H9 (cell line): ENCODE results near the gene LDLRAD4. TPM values are rescaled to one million over a fixed set of nuclear protein-coding genes. Genes with fewer than 3 reads are reported as not detected.

Experiments used
- DNase-seq: peaks from one replicate; pipeline ENCODE4 v3.0.0-alpha.2; 2017
- H2AFZ ChIP-seq: one replicate; pipeline ENCODE4 v1.6.1; 2013; ENCODE audit warnings: mild to moderate bottlenecking, low read length, control low read depth, moderate library complexity
- H2AK5ac ChIP-seq: 2 replicates; pipeline ENCODE4 v1.6.1; 2013; ENCODE audit warnings: low read length, control low read depth, mixed read lengths; ENCODE audit not compliant: insufficient read length
- H2BK120ac ChIP-seq: one replicate; pipeline ENCODE4 v1.6.1; 2013; ENCODE audit warnings: low read depth, mild to moderate bottlenecking, low read length, control low read depth, inconsistent platforms; ENCODE audit not compliant: poor library complexity, severe bottlenecking
- H2BK12ac ChIP-seq: 2 replicates; pipeline ENCODE4 v1.6.1; 2013; ENCODE audit warnings: low read length, control low read depth, mixed read lengths, low read depth; ENCODE audit not compliant: insufficient read length
- H2BK15ac ChIP-seq: 2 replicates; pipeline ENCODE4 v1.6.1; 2013; ENCODE audit warnings: low read depth, low read length, control low read depth
- H2BK20ac ChIP-seq: one replicate; pipeline ENCODE4 v1.6.1; 2013; ENCODE audit warnings: low read depth, mild to moderate bottlenecking, low read length, control low read depth, inconsistent platforms; ENCODE audit not compliant: poor library complexity, severe bottlenecking
- H2BK5ac ChIP-seq: 2 replicates; pipeline ENCODE4 v1.6.1; 2013; ENCODE audit warnings: low read length, control low read depth, mixed read lengths; ENCODE audit not compliant: insufficient read length
- H3K14ac ChIP-seq: 2 replicates; pipeline ENCODE4 v1.6.1; 2013; ENCODE audit warnings: low read length, control low read depth; ENCODE audit not compliant: insufficient read depth
- H3K18ac ChIP-seq: 2 replicates; pipeline ENCODE4 v1.6.1; 2013; ENCODE audit warnings: low read depth, mild to moderate bottlenecking, mixed read lengths, low read length, control low read depth; ENCODE audit not compliant: insufficient read length
- H3K23ac ChIP-seq: 2 replicates; pipeline ENCODE4 v1.6.1; 2013; ENCODE audit warnings: low read length, control low read depth, mixed read lengths, low read depth; ENCODE audit not compliant: insufficient read length
- H3K23me2 ChIP-seq: 2 replicates; pipeline ENCODE4 v1.6.1; 2013; ENCODE audit warnings: low read depth, mild to moderate bottlenecking, mixed read lengths, low read length, control low read depth; ENCODE audit not compliant: insufficient read length, poor library complexity, severe bottlenecking
- H3K27ac ChIP-seq: 2 replicates; pipeline ENCODE4 v1.5.1; 2013; ENCODE audit warnings: low read length, control low read depth, mixed read lengths, low read depth; ENCODE audit not compliant: insufficient read length
- H3K27me3 ChIP-seq: 2 replicates; pipeline ENCODE4 v1.6.1; 2013; ENCODE audit warnings: low read length, control low read depth, inconsistent platforms; ENCODE audit not compliant: insufficient read depth
- H3K4ac ChIP-seq: 2 replicates; pipeline ENCODE4 v1.6.1; 2013; ENCODE audit warnings: low read depth, mild to moderate bottlenecking, control low read depth, inconsistent platforms, low read length, moderate library complexity
- H3K4me1 ChIP-seq: 2 replicates; pipeline ENCODE4 v1.6.1; 2013; ENCODE audit warnings: low read length, control low read depth, inconsistent platforms; ENCODE audit not compliant: insufficient read depth
- H3K4me2 ChIP-seq: 2 replicates; pipeline ENCODE4 v1.6.1; 2013; ENCODE audit warnings: low read length, control low read depth, mixed read lengths; ENCODE audit not compliant: insufficient read length, insufficient read depth
- H3K56ac ChIP-seq: 2 replicates; pipeline ENCODE4 v1.6.1; 2013; ENCODE audit warnings: low read depth, mild to moderate bottlenecking, mixed read lengths, low read length, control low read depth; ENCODE audit not compliant: insufficient read length
- H3K79me1 ChIP-seq: 2 replicates; pipeline ENCODE4 v1.6.1; 2013; ENCODE audit warnings: low read depth, mild to moderate bottlenecking, moderate library complexity, low read length, control low read depth, inconsistent platforms; ENCODE audit not compliant: insufficient read depth, poor library complexity, severe bottlenecking
- H3K79me2 ChIP-seq: 2 replicates; pipeline ENCODE4 v1.6.1; 2013; ENCODE audit warnings: low read length, control low read depth, inconsistent platforms; ENCODE audit not compliant: insufficient read depth
- H3K9ac ChIP-seq: 2 replicates; pipeline ENCODE4 v1.6.1; 2013; ENCODE audit warnings: low read length, control low read depth, mixed read lengths; ENCODE audit not compliant: insufficient read length; ENCODE audit errors: extremely low read depth
- H3K9me3 ChIP-seq: one replicate; pipeline ENCODE4 v1.6.1; 2013; ENCODE audit warnings: low read depth, low read length, inconsistent platforms; ENCODE audit not compliant: control insufficient read depth
- H3T11ph ChIP-seq: one replicate; pipeline ENCODE4 v1.6.1; 2013; ENCODE audit warnings: mild to moderate bottlenecking, low read length, control low read depth, inconsistent platforms
- H4K20me1 ChIP-seq: one replicate; pipeline ENCODE4 v1.6.1; 2013; ENCODE audit not compliant: control insufficient read depth, insufficient read length, insufficient read depth
- H4K5ac ChIP-seq: 2 replicates; pipeline ENCODE4 v1.6.1; 2013; ENCODE audit warnings: low read depth, mild to moderate bottlenecking, mixed read lengths, low read length, control low read depth; ENCODE audit not compliant: insufficient read length
- H4K8ac ChIP-seq: replicated peaks from 2 replicates; pipeline ENCODE4 v1.6.1; 2013; ENCODE audit warnings: low read length, control low read depth, mixed read lengths, low read depth; ENCODE audit not compliant: insufficient read length
- H4K91ac ChIP-seq: 2 replicates; pipeline ENCODE4 v1.6.1; 2013; ENCODE audit warnings: low read depth, mild to moderate bottlenecking, moderate library complexity, mixed read lengths, low read length, control low read depth; ENCODE audit not compliant: insufficient read length
- H3K27ac Mint-ChIP-seq, 3 experiments: 2 replicates in 2 of 3; 3 replicates in 1 of 3; pipeline ENCODE4 v1.8.0; 2020 to 2021; ENCODE audit warnings: mixed read lengths in 3 of 3, mild to moderate bottlenecking in 1 of 3, moderate library complexity in 1 of 3
- H3K27me3 Mint-ChIP-seq: 2 replicates; pipeline ENCODE4 v1.8.0; 2021; ENCODE audit warnings: low read depth, mild to moderate bottlenecking, moderate library complexity, mixed read lengths
- H3K36me3 Mint-ChIP-seq, 3 experiments: 2 replicates in 2 of 3; 3 replicates in 1 of 3; pipeline ENCODE4 v1.8.0; 2020 to 2021; ENCODE audit warnings: low read depth in 3 of 3, mixed read lengths in 3 of 3; ENCODE audit not compliant: insufficient read depth in 1 of 3
- H3K4me1 Mint-ChIP-seq, 2 experiments: 2 replicates each; pipeline ENCODE4 v1.8.0; 2020; ENCODE audit warnings: mixed read lengths in 2 of 2
- H3K4me3 Mint-ChIP-seq, 2 experiments: 2 replicates in 1 of 2; 3 replicates in 1 of 2; pipeline ENCODE4 v1.8.0; 2020 to 2021; ENCODE audit warnings: mild to moderate bottlenecking in 2 of 2, mixed read lengths in 2 of 2, moderate library complexity in 1 of 2
- H3K9me3 Mint-ChIP-seq, 2 experiments: 2 replicates in 1 of 2; 3 replicates in 1 of 2; pipeline ENCODE4 v1.8.0; 2020; ENCODE audit warnings: mild to moderate bottlenecking in 2 of 2, mixed read lengths in 2 of 2, moderate library complexity in 1 of 2
- WGBS: extraction: QIAGEN DNeasy Blood & Tissue Kit; methylation state at CpG from one replicate; pipeline ENCODE4 v1.1.7; 2013; ENCODE audit warnings: missing lambda C conversion rate, low lambda C conversion rate, mixed read lengths; ENCODE audit not compliant: insufficient read length; ENCODE audit errors: extremely low coverage; 5-methylcytosine and 5-hydroxymethylcytosine counted together
- total RNA-seq: library from RNA; stranded (reverse); gene quantifications from 2 replicates; pipeline ENCODE4 v1.2.1, GENCODE V29; 2021
- TF ChIP-seq, protein P1 (sequence below): fragments of 200-600 bp; sonication (generic); conservative IDR thresholded peaks from 3 replicates; pipeline ENCODE4 v1.8.0; 2021; ENCODE audit warnings: antibody characterized with exemption, mild to moderate bottlenecking

The LDLRAD4 gene
- total RNA-seq, 1 experiment from 2014 or later: 3.9 TPM

DNA sequence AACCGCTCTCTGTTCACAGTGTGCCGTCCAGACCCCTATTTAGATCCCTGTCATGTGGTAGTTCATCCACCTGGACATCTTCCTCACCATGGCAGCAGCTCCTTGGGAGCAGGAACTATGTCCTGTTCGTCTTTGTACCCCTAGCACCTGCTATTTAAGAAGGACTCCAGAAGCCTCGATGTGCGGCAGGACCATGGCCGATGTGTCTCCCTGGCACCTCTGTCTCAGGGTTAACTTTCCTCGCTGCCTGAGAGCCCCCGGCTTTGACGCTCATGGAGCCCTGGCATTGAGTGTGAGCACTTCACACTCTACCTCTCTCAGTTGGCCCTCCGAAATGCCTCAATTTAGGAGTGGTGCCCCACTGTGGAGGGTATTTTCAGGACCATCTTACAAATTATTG, 355.8 kb downstream of the LDLRAD4 start:
- no peaks in the 10 kb centered on the region for H3K9me3 Mint-ChIP-seq

More for the DNA sequence above, 355.8 kb downstream of the LDLRAD4 start:
- Histone ChIP-seq H4K91ac (no peak overlapping the region), H2BK5ac (no peak overlapping the region), H3K18ac (no peak overlapping the region), H3K9me3 (no peaks in the 10 kb centered on the region), H4K20me1 (no peaks in the 10 kb centered on the region), H3K23me2 (no peaks in the 10 kb centered on the region), H2AK5ac (no peak overlapping the region), H3K9ac (no peak overlapping the region), H3K79me1 (no peaks in the 10 kb centered on the region), H3K27me3 (no peaks in the 10 kb centered on the region), H3T11ph (no peak overlapping the region), H2BK20ac (no peak overlapping the region), H3K27ac (no peak overlapping the region), H3K4me2 (no peak overlapping the region), H4K5ac (no peak overlapping the region), H3K4ac (no peak overlapping the region), H3K4me1 (no peaks in the 10 kb centered on the region), H3K14ac (no peak overlapping the region), H2BK120ac (no peak overlapping the region), H3K79me2 (no peaks in the 10 kb centered on the region), H3K56ac (no peak overlapping the region), H3K23ac (no peak overlapping the region), H2AFZ (no peak overlapping the region), H2BK12ac (no peak overlapping the region), H4K8ac (no peak overlapping the region), H2BK15ac (no peak overlapping the region)
- Mint-ChIP-seq H3K27me3 (no peaks in the 10 kb centered on the region), H3K4me1 (no peaks in the 10 kb centered on the region), H3K36me3 (no peaks in the 10 kb centered on the region; a peak in 1 of 7 replicates), H3K27ac (no peak overlapping the region; a peak in 1 of 7 replicates), H3K4me3 (no peak overlapping the region)
- TF ChIP-seq, protein P1, sequence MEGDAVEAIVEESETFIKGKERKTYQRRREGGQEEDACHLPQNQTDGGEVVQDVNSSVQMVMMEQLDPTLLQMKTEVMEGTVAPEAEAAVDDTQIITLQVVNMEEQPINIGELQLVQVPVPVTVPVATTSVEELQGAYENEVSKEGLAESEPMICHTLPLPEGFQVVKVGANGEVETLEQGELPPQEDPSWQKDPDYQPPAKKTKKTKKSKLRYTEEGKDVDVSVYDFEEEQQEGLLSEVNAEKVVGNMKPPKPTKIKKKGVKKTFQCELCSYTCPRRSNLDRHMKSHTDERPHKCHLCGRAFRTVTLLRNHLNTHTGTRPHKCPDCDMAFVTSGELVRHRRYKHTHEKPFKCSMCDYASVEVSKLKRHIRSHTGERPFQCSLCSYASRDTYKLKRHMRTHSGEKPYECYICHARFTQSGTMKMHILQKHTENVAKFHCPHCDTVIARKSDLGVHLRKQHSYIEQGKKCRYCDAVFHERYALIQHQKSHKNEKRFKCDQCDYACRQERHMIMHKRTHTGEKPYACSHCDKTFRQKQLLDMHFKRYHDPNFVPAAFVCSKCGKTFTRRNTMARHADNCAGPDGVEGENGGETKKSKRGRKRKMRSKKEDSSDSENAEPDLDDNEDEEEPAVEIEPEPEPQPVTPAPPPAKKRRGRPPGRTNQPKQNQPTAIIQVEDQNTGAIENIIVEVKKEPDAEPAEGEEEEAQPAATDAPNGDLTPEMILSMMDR: no peak
- WGBS: no CpG with 5 or more reads among the region's 10 CpGs
- DNase-seq: no peak
